NCI-H2107 (cell line): ENCODE results near the gene FAM171A1.

ENCODE experiments used
- DNase-seq: peaks from one replicate; lab custom pipeline; 2025; lab: John Stamatoyannopoulos, UW

Gene FAM171A1

GRCh38 chr10:15169555-15170401 is 201.3 kb downstream of the FAM171A1 start:
- DNase-seq, result no peak

DNA sequence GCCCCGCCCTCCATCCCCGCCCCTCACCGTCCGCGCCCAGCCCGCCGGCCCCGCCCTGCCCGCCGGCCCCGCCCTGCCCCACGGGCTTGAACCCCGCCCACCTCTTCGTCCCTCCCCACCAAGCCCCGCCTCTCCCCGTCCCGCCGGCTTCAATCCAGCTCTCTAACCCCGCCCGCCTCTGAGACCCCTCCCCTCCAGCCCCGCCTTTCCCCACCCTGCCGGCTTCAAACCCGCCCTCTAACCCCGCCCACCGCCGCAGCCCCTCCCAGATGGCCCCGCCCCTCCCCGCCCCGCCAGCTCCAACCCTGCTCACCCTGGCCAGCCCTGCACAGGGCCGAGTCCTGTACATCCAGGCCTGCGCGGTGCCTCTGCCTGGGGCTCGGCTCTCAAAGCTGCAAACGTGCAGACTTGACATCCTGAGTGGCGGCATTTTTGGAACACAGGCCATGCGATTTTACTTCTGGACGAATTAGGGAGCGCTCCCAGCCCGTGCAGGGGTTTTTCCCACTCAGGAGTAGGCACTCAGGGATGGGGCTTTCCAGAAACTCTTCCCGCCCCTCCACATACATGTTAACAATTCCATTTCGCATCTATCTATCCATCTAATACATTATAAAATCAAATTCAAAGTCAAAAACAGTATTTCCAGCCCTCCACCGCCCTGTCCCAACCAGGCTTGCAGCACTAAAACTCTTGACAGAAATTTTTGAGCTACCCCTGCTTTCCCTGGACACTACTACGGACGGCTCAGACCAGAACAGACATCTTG is 202.1 kb downstream of the FAM171A1 start:
- peak; percentile 88 for DNase-seq

DNA sequence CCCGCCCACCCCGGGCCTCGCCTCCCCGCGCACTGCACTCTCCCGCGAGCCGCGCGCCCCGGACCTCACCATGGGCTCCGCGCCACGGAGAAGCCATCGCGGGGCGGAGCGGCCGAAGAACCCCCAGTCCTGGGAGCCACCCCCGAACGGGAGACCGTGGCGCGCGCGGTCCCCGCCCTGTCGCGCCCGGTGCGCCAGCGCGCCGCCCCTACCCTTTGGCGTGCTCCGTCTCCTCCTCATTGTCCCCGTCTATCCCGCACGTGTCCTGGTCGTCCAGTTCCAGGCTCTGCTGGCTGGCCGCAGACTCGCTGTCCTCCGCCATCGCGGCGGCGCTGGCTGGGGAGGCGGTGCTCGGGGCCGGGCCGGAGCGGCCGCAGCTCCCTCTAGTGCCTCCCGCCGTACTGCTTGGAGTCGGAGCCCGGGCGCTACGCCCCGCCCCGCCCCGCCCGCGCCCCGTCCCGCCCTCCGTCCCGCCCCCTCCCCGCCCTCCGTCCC is 202.8 kb downstream of the FAM171A1 start, which contains the start of gene NMT2:
Gene NMT2, minus strand, starts transcription at position 403 of the 495 bp plus-strand sequence. Its CDS starts 81 bp downstream, at position 322.
- DNase-seq, result peak; percentile 75

DNA sequence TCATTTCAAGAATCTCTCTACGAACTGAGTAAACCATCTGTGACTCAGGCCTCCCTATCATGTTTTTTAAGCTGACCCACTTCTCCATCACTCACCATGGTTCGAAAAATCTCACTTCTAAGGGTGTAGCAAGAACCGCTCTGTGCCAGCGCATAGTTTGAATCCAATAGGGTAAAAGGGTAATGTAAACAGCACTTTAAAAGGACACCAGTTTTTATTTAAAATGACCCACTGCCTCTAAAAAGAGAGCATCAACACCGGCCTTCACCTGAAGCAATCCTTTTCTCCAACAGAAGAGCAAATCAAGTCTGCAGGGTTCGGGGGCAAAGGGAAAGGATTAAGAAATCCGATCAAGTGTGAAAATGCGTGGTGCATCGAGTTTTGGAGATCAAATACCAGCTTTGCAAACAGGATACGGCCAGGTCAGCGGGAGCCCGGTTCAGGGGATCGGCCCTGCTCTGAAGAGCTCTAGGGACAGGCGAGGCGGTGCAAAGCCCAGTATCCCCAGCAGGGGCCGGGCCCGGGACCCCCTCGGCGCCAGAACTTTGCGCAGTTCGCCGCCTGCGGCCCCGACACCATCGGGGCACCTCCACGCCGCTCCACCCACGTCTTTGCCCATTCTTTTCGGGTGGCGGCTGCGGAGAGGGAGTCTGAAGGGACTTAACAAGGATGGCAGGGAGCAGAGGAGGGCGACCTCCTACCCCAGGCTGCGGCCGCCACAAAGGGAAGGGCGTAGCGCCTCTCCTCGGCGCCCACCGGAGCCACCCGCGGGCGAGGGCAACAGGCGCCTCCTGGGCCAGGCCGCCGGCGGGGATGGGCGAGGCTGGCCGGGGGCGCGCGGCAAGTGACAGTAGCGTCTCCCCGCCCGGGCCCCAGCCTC is 203.4 kb downstream of the FAM171A1 start:
- DNase-seq, result no peak

- no peak for DNase-seq
Measured at GRCh38 chr10:15166325-15166724, 204.8 kb downstream of the FAM171A1 start.

DNA sequence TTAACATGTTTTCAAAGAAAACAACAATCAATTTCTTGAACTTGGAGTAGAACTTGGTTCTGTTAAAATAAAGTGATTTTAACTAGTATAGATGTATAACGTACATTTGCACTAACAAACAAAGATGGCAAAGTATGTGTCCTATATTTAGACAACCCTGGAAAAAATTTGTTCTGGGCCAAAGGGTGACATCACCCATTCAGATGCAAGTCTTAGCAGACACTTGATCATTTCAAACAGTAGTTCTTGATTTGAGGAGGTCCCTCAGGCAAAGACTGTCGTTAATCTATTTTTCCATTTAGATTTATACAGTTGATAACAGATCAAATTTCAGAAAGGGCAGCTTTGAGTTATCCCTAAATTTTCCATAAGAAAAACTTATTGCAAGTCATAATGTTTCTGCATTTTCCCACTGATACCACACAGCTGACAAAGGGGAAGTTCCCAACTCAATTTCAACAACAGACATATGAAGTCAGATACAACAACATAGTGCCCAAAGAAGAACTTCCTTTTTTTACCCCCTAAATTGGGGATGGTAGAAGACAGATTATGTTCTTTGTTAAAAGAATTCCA is 207.7 kb downstream of the FAM171A1 start:
- no peak for DNase-seq
